Subcutaneous abdominal adipose tissue (tissue), 5 donors: Measurements from ENCODE around the gene B3GAT2.

Experiments used
- H3K27ac ChIP-seq: one replicate; pipeline ENCODE4 v1.7.0; 2013; ENCODE audit warnings: low read depth, mild to moderate bottlenecking, inconsistent platforms, low read length, moderate library complexity
- H3K27me3 ChIP-seq, 5 donors: one replicate each; pipeline ENCODE4 v1.7.0; 2013; ENCODE audit warnings: low read length in 5 of 5, inconsistent platforms in 1 of 5; ENCODE audit not compliant: control insufficient read depth in 5 of 5, insufficient read depth in 4 of 5
- H3K36me3 ChIP-seq, 5 donors: one replicate each; pipeline ENCODE4 v1.7.0; 2013; ENCODE audit warnings: low read length in 5 of 5; ENCODE audit not compliant: control insufficient read depth in 5 of 5, insufficient read depth in 5 of 5
- H3K4me1 ChIP-seq, 5 donors: one replicate each; pipeline ENCODE4 v1.7.0; 2013; ENCODE audit warnings: low read length in 5 of 5, mild to moderate bottlenecking in 3 of 5, moderate library complexity in 1 of 5; ENCODE audit not compliant: control insufficient read depth in 5 of 5, insufficient read depth in 5 of 5
- H3K4me3 ChIP-seq, 5 donors: one replicate each; pipeline ENCODE4 v1.7.0; 2013; ENCODE audit warnings: low read length in 5 of 5, low read depth in 1 of 5
- H3K9ac ChIP-seq, 5 donors: one replicate each; pipeline ENCODE4 v1.7.0; 2013; ENCODE audit warnings: low read length in 5 of 5, mild to moderate bottlenecking in 4 of 5, moderate library complexity in 3 of 5
- H3K9me3 ChIP-seq, 5 donors: one replicate each; pipeline ENCODE4 v1.7.0; 2013; ENCODE audit warnings: low read length in 5 of 5; ENCODE audit not compliant: control insufficient read depth in 5 of 5
- donor health status: healthy.
- donor health status: healthy.
- donor health status: healthy.
- donor health status: healthy.
- donor health status: healthy.

B3GAT2 gene

GRCh38 chr6:70831427-70831826, 125.4 kb downstream of the B3GAT2 start:
- no peak overlapping the region for H3K27ac ChIP-seq
- peaks cover 0 to 5% (median 0%) of the 10 kb centered on the region in 5 donors for H3K9me3 ChIP-seq
- no peaks in the 10 kb centered on the region for H3K36me3 ChIP-seq
- no peak overlapping the region for H3K4me3 ChIP-seq
- no peak overlapping the region for H3K9ac ChIP-seq
- H3K27me3 ChIP-seq, result no peaks in the 10 kb centered on the region
- H3K4me1 ChIP-seq, result peaks cover 0 to 15% (median 3%) of the 10 kb centered on the region in 5 donors

GRCh38 chr6:70823651-70824050, 133.2 kb downstream of the B3GAT2 start:
- Histone ChIP-seq H3K4me1 (peaks cover 0 to 11% (median 0%) of the 10 kb centered on the region in 5 donors), H3K27ac (no peak overlapping the region), H3K27me3 (no peaks in the 10 kb centered on the region), H3K9ac (no peak overlapping the region), H3K4me3 (no peak overlapping the region), H3K36me3 (peaks cover 0 to 8% (median 0%) of the 10 kb centered on the region in 5 donors), H3K9me3 (no peaks in the 10 kb centered on the region)

GRCh38 chr6:70821751-70822150, 135.1 kb downstream of the B3GAT2 start:
- Histone ChIP-seq H3K9ac (no peak overlapping the region), H3K27me3 (no peaks in the 10 kb centered on the region), H3K36me3 (peaks cover 0 to 8% (median 0%) of the 10 kb centered on the region in 5 donors), H3K4me3 (no peak overlapping the region), H3K9me3 (no peaks in the 10 kb centered on the region), H3K4me1 (peaks cover 0 to 11% (median 0%) of the 10 kb centered on the region in 5 donors), H3K27ac (no peak overlapping the region)

- no peak overlapping the region for H3K4me3 ChIP-seq
- peaks cover 0 to 11% (median 0%) of the 10 kb centered on the region in 5 donors for H3K4me1 ChIP-seq
- H3K36me3 ChIP-seq, result peaks cover 0 to 8% (median 0%) of the 10 kb centered on the region in 5 donors
- H3K27ac ChIP-seq, result no peak overlapping the region
- no peak overlapping the region for H3K9ac ChIP-seq
- H3K9me3 ChIP-seq, result no peaks in the 10 kb centered on the region
- H3K27me3 ChIP-seq, result no peaks in the 10 kb centered on the region
Measured at GRCh38 chr6:70820778-70821177, 136.1 kb downstream of the B3GAT2 start.

- Histone ChIP-seq H3K4me1 (peaks cover 0 to 11% (median 0%) of the 10 kb centered on the region in 5 donors), H3K27ac (no peak overlapping the region), H3K36me3 (peaks cover 0 to 4% (median 0%) of the 10 kb centered on the region in 5 donors), H3K9me3 (no peaks in the 10 kb centered on the region), H3K4me3 (no peak overlapping the region), H3K9ac (no peak overlapping the region), H3K27me3 (no peaks in the 10 kb centered on the region)
Measured at GRCh38 chr6:70819646-70820045, 137.2 kb downstream of the B3GAT2 start.

- no peaks in the 10 kb centered on the region for H3K27me3 ChIP-seq
- H3K4me1 ChIP-seq, result no peaks in the 10 kb centered on the region
- H3K4me3 ChIP-seq, result no peak overlapping the region
- H3K36me3 ChIP-seq, result no peaks in the 10 kb centered on the region
- H3K9me3 ChIP-seq, result no peaks in the 10 kb centered on the region
- H3K9ac ChIP-seq, result no peak overlapping the region
- H3K27ac ChIP-seq, result no peak overlapping the region
Measured at GRCh38 chr6:70813885-70814284, 143.0 kb downstream of the B3GAT2 start.

GRCh38 chr6:70811788-70812187, 145.1 kb downstream of the B3GAT2 start:
- no peak overlapping the region for H3K4me3 ChIP-seq
- peaks cover 0 to 2% (median 0%) of the 10 kb centered on the region in 5 donors for H3K36me3 ChIP-seq
- H3K27me3 ChIP-seq, result no peaks in the 10 kb centered on the region
- no peak overlapping the region for H3K9ac ChIP-seq
- no peaks in the 10 kb centered on the region for H3K9me3 ChIP-seq
- H3K4me1 ChIP-seq, result no peaks in the 10 kb centered on the region
- H3K27ac ChIP-seq, result no peak overlapping the region
